T-cell (primary cell): ENCODE data around the gene EDEM1. TPM values are rescaled to one million over a fixed set of nuclear protein-coding genes. Genes with fewer than 3 reads are reported as not detected.

ENCODE experiments used
- ATAC-seq, 4 experiments: fragments of 200-7000 bp in 3 of 4; fragments of 150-1000 bp in 1 of 4; cut with Tn5 transposase; replicated peaks in 1 of 4; 1 replicate in 3 of 4; 2 replicates in 1 of 4; pipeline ENCODE4 v1.10.0; 2021; ENCODE audit warnings: moderate library complexity in 3 of 4, mild to moderate bottlenecking in 2 of 4, moderate number of reproducible peaks in 1 of 4
- CTCF ChIA-PET, 2 donors: fragments of 300-600 bp; sonication (Branson Sonifier 250); formaldehyde crosslinking; loops; one replicate each; lab custom pipeline; 2022; ENCODE audit warnings: antibody characterized with exemption in 2 of 2; lab: Charles Lee
- POLR2A ChIA-PET, 2 donors: fragments of 300-600 bp; sonication (Branson Sonifier 250); formaldehyde crosslinking; loops; one replicate each; lab custom pipeline; 2022; ENCODE audit warnings: antibody characterized with exemption in 2 of 2; lab: Charles Lee
- DNase-seq, 35 experiments: peaks; one replicate each; pipeline versions ENCODE4 v3.0.0 to v3.0.0-alpha.2; 2013 to 2023
- H3K27ac ChIP-seq: one replicate; pipeline ENCODE4 v1.5.1; 2013; ENCODE audit warnings: low read length
- H3K27me3 ChIP-seq, 2 experiments: replicated peaks in 1 of 2; 1 replicate in 1 of 2; 2 replicates in 1 of 2; pipeline versions ENCODE4 v1.6.1 to v1.7.0; 2013; ENCODE audit warnings: low read length in 1 of 2, mixed read lengths in 1 of 2; ENCODE audit not compliant: control insufficient read depth in 2 of 2, insufficient read depth in 2 of 2; ENCODE audit errors: extremely low read depth in 1 of 2
- H3K36me3 ChIP-seq, 2 donors: 1 replicate in 1 of 2; 2 replicates in 1 of 2; pipeline versions ENCODE4 v1.6.1 to v1.7.0; 2013; ENCODE audit warnings: low read length in 1 of 2; ENCODE audit not compliant: control insufficient read depth in 2 of 2, insufficient read depth in 1 of 2; ENCODE audit errors: extremely low read depth in 1 of 2
- H3K4me1 ChIP-seq, 2 experiments: 1 replicate in 1 of 2; 2 replicates in 1 of 2; pipeline versions ENCODE4 v1.6.1 to v1.7.0; 2013; ENCODE audit warnings: low read length in 2 of 2, mixed read lengths in 1 of 2; ENCODE audit not compliant: insufficient read depth in 2 of 2, control insufficient read depth in 1 of 2; ENCODE audit errors: extremely low read depth in 1 of 2
- H3K4me3 ChIP-seq, 2 donors: 1 replicate in 1 of 2; 2 replicates in 1 of 2; pipeline versions ENCODE4 v1.5.1 to v1.7.0; 2013; ENCODE audit warnings: mild to moderate bottlenecking in 2 of 2, low read length in 1 of 2, moderate library complexity in 1 of 2; ENCODE audit not compliant: control insufficient read depth in 1 of 2; ENCODE audit errors: extremely low read depth in 1 of 2
- H3K9me3 ChIP-seq: 2 replicates; pipeline ENCODE4 v1.7.0; 2013
- H3K27ac Mint-ChIP-seq, 2 donors: one replicate each; pipeline ENCODE4 v1.8.0; 2020 to 2021; ENCODE audit warnings: mild to moderate bottlenecking in 2 of 2, mixed read lengths in 2 of 2
- H3K27me3 Mint-ChIP-seq, 2 donors: one replicate each; pipeline ENCODE4 v1.8.0; 2021 to 2022; ENCODE audit warnings: mixed read lengths in 2 of 2
- H3K36me3 Mint-ChIP-seq: one replicate; pipeline ENCODE4 v1.8.0; 2021; ENCODE audit warnings: mixed read lengths
- H3K4me1 Mint-ChIP-seq, 3 donors: one replicate each; pipeline ENCODE4 v1.8.0; 2020 to 2022; ENCODE audit warnings: mixed read lengths in 3 of 3, mild to moderate bottlenecking in 1 of 3
- H3K4me3 Mint-ChIP-seq, 3 donors: one replicate each; pipeline ENCODE4 v1.8.0; 2020 to 2022; ENCODE audit warnings: mild to moderate bottlenecking in 3 of 3, mixed read lengths in 3 of 3, moderate library complexity in 3 of 3
- H3K9me3 Mint-ChIP-seq, 3 donors: one replicate each; pipeline ENCODE4 v1.8.0; 2020 to 2022; ENCODE audit warnings: mixed read lengths in 3 of 3
- WGBS: methylation state at CpG from one replicate; pipeline ENCODE4 v1.1.5; 2013; ENCODE audit warnings: missing lambda C conversion rate; ENCODE audit not compliant: insufficient coverage; 5-methylcytosine and 5-hydroxymethylcytosine counted together
- total RNA-seq, 35 experiments: library from RNA in 6 of 35; stranded (reverse) in 6 of 35; fragments of 120-200 nt in 1 of 35; gene quantifications; one replicate each; pipeline versions ENCODE4 v1.2.1 to v1.2.4 and lab custom pipeline; 2013 to 2026

The EDEM1 gene
- total RNA-seq, 5 donors from 2014 or later (not counting 1 experiment from before 2014, with no cell fraction given) = 92.6 to 138 (median 113) TPM

- no peaks in the 10 kb centered on the region for H3K36me3 Mint-ChIP-seq
- no peaks in the 10 kb centered on the region for H3K9me3 Mint-ChIP-seq
- H3K4me1 Mint-ChIP-seq = peaks cover 0 to 3% (median 0%) of the 10 kb centered on the region in 3 donors
- POLR2A ChIA-PET = no interaction called here
- WGBS = 82% methylated on average over 3 of the region's 9 CpGs
- Histone ChIP-seq H3K4me1 (no peaks in the 10 kb centered on the region), H3K36me3 (no peaks in the 10 kb centered on the region), H3K27me3 (no peaks in the 10 kb centered on the region), H3K27ac (no peak overlapping the region), H3K4me3 (no peak overlapping the region), H3K9me3 (no peaks in the 10 kb centered on the region)
- DNase-seq (no peak), ATAC-seq (no peak)
- H3K27ac Mint-ChIP-seq = no peak overlapping the region
- H3K27me3 Mint-ChIP-seq = no peaks in the 10 kb centered on the region
- CTCF ChIA-PET = no interaction called here
- H3K4me3 Mint-ChIP-seq = no peak overlapping the region
Measured at GRCh38 chr3:5250467-5251195, 63.1 kb downstream of the EDEM1 start.

DNA sequence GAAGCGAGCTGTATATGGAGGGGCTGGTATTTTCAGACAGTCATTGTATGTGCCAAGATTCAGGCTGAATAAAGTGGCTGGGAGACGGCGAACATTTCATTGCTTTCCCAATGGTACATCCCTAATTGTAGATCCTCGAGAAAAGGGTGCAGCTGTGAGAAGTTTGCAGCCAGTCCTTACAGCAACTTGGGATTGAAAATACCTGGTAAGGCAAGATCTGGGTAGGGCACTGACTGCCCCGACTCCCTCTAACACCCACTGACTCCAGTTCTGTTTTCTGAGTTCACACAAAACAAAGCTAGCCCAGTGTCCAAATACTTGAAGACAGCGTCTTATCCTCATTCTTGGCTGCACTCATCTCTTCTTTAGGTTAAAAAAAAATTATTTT lies 63.7 kb downstream of the EDEM1 start:
- no peaks in the 10 kb centered on the region for H3K36me3 Mint-ChIP-seq
- ATAC-seq (no peak), DNase-seq (no peak)
- no peaks in the 10 kb centered on the region for H3K27me3 Mint-ChIP-seq
- no peaks in the 10 kb centered on the region for H3K27me3 ChIP-seq
- no peak overlapping the region for H3K4me3 Mint-ChIP-seq
- no peaks in the 10 kb centered on the region for H3K4me1 ChIP-seq
- ChIA-PET CTCF (no interaction called here), POLR2A (no interaction called here)
- no peak overlapping the region for H3K27ac ChIP-seq
- H3K4me1 Mint-ChIP-seq = peaks cover 0 to 8% (median 3%) of the 10 kb centered on the region in 3 donors
- H3K9me3 ChIP-seq = no peaks in the 10 kb centered on the region
- H3K9me3 Mint-ChIP-seq = no peaks in the 10 kb centered on the region
- no peak overlapping the region for H3K4me3 ChIP-seq
- H3K27ac Mint-ChIP-seq = no peak overlapping the region
- 90% methylated on average over 4 of the region's 6 CpGs for WGBS
- no peaks in the 10 kb centered on the region for H3K36me3 ChIP-seq

GRCh38 chr3:5252131-5252530 lies 64.6 kb downstream of the EDEM1 start:
- POLR2A ChIA-PET = no interaction called here
- Histone ChIP-seq H3K4me3 (no peak overlapping the region), H3K4me1 (no peaks in the 10 kb centered on the region), H3K36me3 (no peaks in the 10 kb centered on the region), H3K27ac (no peak overlapping the region), H3K27me3 (no peaks in the 10 kb centered on the region), H3K9me3 (no peaks in the 10 kb centered on the region)
- CTCF ChIA-PET = no interaction called here
- no peak for ATAC-seq
- WGBS = 64% methylated on average over 2 of the region's 3 CpGs
- Mint-ChIP-seq H3K27ac (no peak overlapping the region), H3K4me1 (peaks cover 0 to 8% (median 3%) of the 10 kb centered on the region in 3 donors), H3K36me3 (no peaks in the 10 kb centered on the region), H3K4me3 (no peak overlapping the region), H3K9me3 (no peaks in the 10 kb centered on the region), H3K27me3 (no peaks in the 10 kb centered on the region)
- DNase-seq = no peak

- H3K27ac Mint-ChIP-seq = no peak overlapping the region
- H3K9me3 ChIP-seq = no peaks in the 10 kb centered on the region
- no peaks in the 10 kb centered on the region for H3K4me1 ChIP-seq
- no peaks in the 10 kb centered on the region for H3K27me3 Mint-ChIP-seq
- ChIA-PET CTCF (no interaction called here), POLR2A (no interaction called here)
- no peak overlapping the region for H3K4me3 Mint-ChIP-seq
- no peak overlapping the region for H3K27ac ChIP-seq
- no peaks in the 10 kb centered on the region for H3K27me3 ChIP-seq
- no peak for ATAC-seq
- 86% methylated on average over 11 of the region's 12 CpGs for WGBS
- DNase-seq = no peak
- no peaks in the 10 kb centered on the region for H3K36me3 ChIP-seq
- no peaks in the 10 kb centered on the region for H3K9me3 Mint-ChIP-seq
- no peak overlapping the region for H3K4me3 ChIP-seq
- H3K36me3 Mint-ChIP-seq = no peaks in the 10 kb centered on the region
- peaks cover 0 to 8% (median 3%) of the 10 kb centered on the region in 3 donors for H3K4me1 Mint-ChIP-seq
Measured at GRCh38 chr3:5254281-5255048, 67.0 kb downstream of the EDEM1 start.

DNA sequence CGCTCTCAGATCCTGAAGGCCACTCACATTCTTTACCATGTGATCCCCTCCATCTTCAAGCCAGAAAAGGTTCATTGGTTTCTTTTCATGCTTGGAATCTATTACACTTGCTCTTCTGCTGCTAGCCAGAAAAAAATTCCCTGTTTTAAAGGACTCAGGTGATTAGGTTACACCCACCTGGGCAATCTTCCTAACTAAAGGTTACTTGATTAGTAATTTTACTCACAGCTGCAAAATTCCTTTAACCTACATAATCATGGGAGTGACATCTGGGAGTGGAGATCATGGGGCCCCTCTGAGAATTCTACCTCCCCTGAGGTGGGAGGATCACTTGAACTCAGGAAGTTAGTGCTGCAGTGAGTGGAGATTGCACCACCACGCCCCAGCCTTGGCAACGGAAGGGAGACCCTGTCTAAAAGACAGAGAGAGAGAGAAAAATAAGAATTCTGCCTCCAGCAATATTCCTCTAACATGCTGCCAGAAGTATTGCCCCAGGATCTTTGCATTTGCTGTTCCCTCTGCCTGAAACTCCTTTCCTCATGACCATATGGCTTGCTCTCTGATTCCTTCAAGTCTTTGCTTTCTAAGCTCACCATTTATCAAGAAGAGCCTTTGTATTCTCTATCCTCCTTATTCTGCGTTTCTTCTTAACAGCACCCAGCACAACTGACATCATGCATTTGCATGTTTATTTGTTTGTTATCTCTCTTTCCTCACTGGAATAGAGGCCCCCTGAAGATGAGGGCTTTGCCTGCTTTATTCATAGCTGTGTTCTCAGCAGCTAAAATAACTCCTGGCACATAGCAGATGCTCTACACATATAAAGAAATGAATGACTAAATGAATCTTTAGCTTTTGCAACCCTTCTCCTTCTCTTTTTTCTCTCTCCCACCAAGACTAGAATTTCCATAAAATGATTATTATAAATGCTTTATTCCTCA lies 68.2 kb downstream of the EDEM1 start:
- no peaks in the 10 kb centered on the region for H3K4me1 ChIP-seq
- no peak overlapping the region for H3K27ac Mint-ChIP-seq
- ATAC-seq = no peak
- no peaks in the 10 kb centered on the region for H3K27me3 Mint-ChIP-seq
- H3K9me3 ChIP-seq = no peaks in the 10 kb centered on the region
- CTCF ChIA-PET = no interaction called here
- POLR2A ChIA-PET = no interaction called here
- H3K4me3 ChIP-seq = no peak overlapping the region
- no peak overlapping the region for H3K4me3 Mint-ChIP-seq
- peaks cover 0 to 13% (median 8%) of the 10 kb centered on the region in 3 donors for H3K4me1 Mint-ChIP-seq
- no peak overlapping the region for H3K27ac ChIP-seq
- WGBS = 100% methylated on average over 1 of the region's 4 CpGs
- H3K36me3 Mint-ChIP-seq = no peaks in the 10 kb centered on the region
- no peaks in the 10 kb centered on the region for H3K36me3 ChIP-seq
- H3K9me3 Mint-ChIP-seq = no peaks in the 10 kb centered on the region
- no peak for DNase-seq
- no peaks in the 10 kb centered on the region for H3K27me3 ChIP-seq

DNA sequence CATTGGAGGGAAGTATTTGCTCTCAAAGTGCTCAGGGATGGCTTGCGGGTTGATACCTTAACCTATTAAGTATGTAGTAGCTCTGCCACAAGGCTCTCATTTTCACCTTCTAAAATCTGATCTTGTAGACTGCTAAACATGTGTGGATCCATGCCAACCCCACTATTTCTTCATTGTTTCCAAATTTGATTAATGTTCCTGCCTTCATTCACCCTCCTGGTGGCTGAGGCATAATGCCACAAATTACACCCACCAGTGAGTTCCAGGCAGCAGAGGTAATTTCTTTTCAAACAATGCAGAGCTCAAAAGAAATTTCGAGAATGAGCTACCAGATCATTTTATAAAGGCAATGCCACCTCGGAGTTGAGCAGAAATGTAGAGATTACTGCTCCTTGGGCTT lies 71.0 kb downstream of the EDEM1 start:
- Histone ChIP-seq H3K36me3 (no peaks in the 10 kb centered on the region), H3K4me1 (peaks cover 0 to 5% of the 10 kb centered on the region in 2 experiments), H3K27ac (no peak overlapping the region), H3K4me3 (no peak overlapping the region), H3K9me3 (no peaks in the 10 kb centered on the region), H3K27me3 (no peaks in the 10 kb centered on the region)
- Mint-ChIP-seq H3K27me3 (no peaks in the 10 kb centered on the region), H3K36me3 (no peaks in the 10 kb centered on the region), H3K9me3 (no peaks in the 10 kb centered on the region), H3K4me3 (no peak overlapping the region), H3K27ac (no peak overlapping the region), H3K4me1 (peaks cover 2 to 23% (median 14%) of the 10 kb centered on the region in 3 donors)
- ChIA-PET CTCF (no interaction called here), POLR2A (no interaction called here)
- no peak for ATAC-seq
- no peak for DNase-seq
- WGBS = 50% methylated on average over 2 of the region's 3 CpGs
